ENCODE data around the gene EFCAB10.

Gene EFCAB10

GRCh38 chr7:105585850-105586500 is 4.7 kb upstream of the EFCAB10 start:
- no peak for TF ChIP-seq CTCF (IDR thresholded peaks at IDR 0.05; ENCODE audit: borderline replicate concordance, insufficient read depth, low read depth, low read length)

GRCh38 chr7:105584165-105584564 is 2.9 kb upstream of the EFCAB10 start:
- no peak for TF ChIP-seq CTCF (IDR thresholded peaks at IDR 0.05; ENCODE audit: borderline replicate concordance, insufficient read depth, low read depth, low read length)
- no peak overlapping the region for H3K4me3 ChIP-seq (ENCODE audit: low read depth, low read length)

More at GRCh38 chr7:105585850-105586500, 4.7 kb upstream of the EFCAB10 start:
- no peak overlapping the region for H3K4me3 ChIP-seq (ENCODE audit: low read depth, low read length)

GRCh38 chr7:105583061-105583460 is 1.8 kb upstream of the EFCAB10 start:
- no peak overlapping the region for H3K4me3 ChIP-seq (ENCODE audit: low read depth, low read length)
- no peak for TF ChIP-seq CTCF (IDR thresholded peaks at IDR 0.05; ENCODE audit: borderline replicate concordance, insufficient read depth, low read depth, low read length)

- no peak overlapping the region for H3K4me3 ChIP-seq (ENCODE audit: low read depth, low read length)
- TF ChIP-seq CTCF (IDR thresholded peaks at IDR 0.05; ENCODE audit: borderline replicate concordance, insufficient read depth, low read depth, low read length) = no peak
These were observed 1.1 kb downstream of the EFCAB10 start for GRCh38 chr7:105580022-105580740.

GRCh38 chr7:105578496-105578895 is 2.8 kb downstream of the EFCAB10 start:
- H3K4me3 ChIP-seq (ENCODE audit: low read depth, low read length) = no peak overlapping the region
- no peak for TF ChIP-seq CTCF (IDR thresholded peaks at IDR 0.05; ENCODE audit: borderline replicate concordance, insufficient read depth, low read depth, low read length)

- no peak for TF ChIP-seq CTCF (IDR thresholded peaks at IDR 0.05; ENCODE audit: borderline replicate concordance, insufficient read depth, low read depth, low read length)
- no peak overlapping the region for H3K4me3 ChIP-seq (ENCODE audit: low read depth, low read length)
These were observed 4.0 kb downstream of the EFCAB10 start for GRCh38 chr7:105577251-105577650.

- no peak for TF ChIP-seq CTCF (IDR thresholded peaks at IDR 0.05; ENCODE audit: borderline replicate concordance, insufficient read depth, low read depth, low read length)
- no peak overlapping the region for H3K4me3 ChIP-seq (ENCODE audit: low read depth, low read length)
These were observed 9.4 kb downstream of the EFCAB10 start for GRCh38 chr7:105571891-105572290.

Measured in GM12875 (cell line).